ENCODE results near the gene IMMP2L. TPM values are rescaled to one million over a fixed set of nuclear protein-coding genes. Genes with fewer than 3 reads are reported as not detected.

Gene IMMP2L
- total RNA-seq, 4 donors from 2014 or later: 2.6 to 69.1 (median 34.7) TPM

DNA sequence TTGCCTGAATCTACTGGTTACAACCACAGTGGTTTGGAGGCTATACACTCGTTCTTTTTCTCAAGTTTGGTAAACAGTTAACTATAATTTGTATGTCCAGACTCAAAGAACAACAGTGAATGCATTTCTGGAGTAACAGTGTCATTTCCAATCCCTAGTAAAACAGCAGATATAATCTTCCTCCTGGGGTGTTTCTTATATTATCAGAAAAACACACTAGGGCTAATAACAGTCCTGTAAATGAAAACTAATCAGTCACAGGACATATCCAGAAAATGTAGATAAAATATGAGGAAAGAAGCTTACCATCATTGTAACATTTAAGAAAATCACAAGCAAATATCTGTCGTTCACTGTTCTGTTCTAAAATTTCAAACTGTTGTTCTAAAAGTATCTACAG lies 388.8 kb downstream of the IMMP2L start:
- Histone ChIP-seq H3K4me1 (no peaks in the 10 kb centered on the region), H3K9me3 (no peaks in the 10 kb centered on the region), H3K36me3 (no peaks in the 10 kb centered on the region), H3K27me3 (no peaks in the 10 kb centered on the region), H3K4me3 (no peak overlapping the region), H3K27ac (no peak overlapping the region)
- no peak for TF ChIP-seq POLR2A (IDR thresholded peaks at IDR 0.05)
- TF ChIP-seq, protein P1, sequence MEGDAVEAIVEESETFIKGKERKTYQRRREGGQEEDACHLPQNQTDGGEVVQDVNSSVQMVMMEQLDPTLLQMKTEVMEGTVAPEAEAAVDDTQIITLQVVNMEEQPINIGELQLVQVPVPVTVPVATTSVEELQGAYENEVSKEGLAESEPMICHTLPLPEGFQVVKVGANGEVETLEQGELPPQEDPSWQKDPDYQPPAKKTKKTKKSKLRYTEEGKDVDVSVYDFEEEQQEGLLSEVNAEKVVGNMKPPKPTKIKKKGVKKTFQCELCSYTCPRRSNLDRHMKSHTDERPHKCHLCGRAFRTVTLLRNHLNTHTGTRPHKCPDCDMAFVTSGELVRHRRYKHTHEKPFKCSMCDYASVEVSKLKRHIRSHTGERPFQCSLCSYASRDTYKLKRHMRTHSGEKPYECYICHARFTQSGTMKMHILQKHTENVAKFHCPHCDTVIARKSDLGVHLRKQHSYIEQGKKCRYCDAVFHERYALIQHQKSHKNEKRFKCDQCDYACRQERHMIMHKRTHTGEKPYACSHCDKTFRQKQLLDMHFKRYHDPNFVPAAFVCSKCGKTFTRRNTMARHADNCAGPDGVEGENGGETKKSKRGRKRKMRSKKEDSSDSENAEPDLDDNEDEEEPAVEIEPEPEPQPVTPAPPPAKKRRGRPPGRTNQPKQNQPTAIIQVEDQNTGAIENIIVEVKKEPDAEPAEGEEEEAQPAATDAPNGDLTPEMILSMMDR (IDR thresholded peaks at IDR 0.05): no peak
- intact Hi-C loops (cut with DNase I; ENCODE audit: low total_unique reads): no loop called here
- no peak for DNase-seq

DNA sequence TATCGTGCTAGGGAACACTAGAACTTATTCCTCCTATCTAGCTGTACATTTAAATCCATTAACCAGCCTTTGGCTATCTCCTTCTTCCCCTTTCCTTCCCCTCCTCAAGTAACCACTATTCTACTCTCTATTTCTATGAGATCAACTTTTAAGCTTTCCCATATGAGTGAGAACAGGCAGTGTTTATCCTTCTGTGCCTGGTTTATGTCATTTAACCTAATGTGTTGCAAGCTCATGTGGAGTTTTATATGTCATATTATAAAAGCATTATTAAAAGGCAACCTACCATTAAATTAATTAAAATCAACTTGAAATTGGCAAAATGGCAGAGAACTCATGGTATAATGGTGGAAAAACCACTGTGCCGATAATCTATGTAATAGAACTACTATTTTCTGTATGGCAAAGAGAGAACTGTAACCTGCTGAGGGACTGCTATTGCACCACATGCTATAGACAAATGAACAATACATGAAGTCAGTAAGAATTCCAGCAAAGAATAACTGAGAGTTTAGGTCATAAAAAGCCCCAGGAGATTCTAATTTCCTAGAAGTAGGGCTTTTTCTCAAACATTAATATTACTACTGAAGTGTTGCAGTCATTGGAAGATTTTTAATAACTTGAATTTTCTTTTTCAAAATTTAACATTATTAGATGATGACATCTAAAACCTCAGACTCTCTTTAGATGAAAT lies 389.6 kb downstream of the IMMP2L start:
- no peak for DNase-seq
- Histone ChIP-seq H3K27me3 (no peaks in the 10 kb centered on the region), H3K27ac (no peak overlapping the region), H3K4me1 (no peaks in the 10 kb centered on the region), H3K9me3 (no peaks in the 10 kb centered on the region), H3K36me3 (no peaks in the 10 kb centered on the region), H3K4me3 (no peak overlapping the region)
- TF ChIP-seq, protein P1 (IDR thresholded peaks at IDR 0.05): no peak
- no peak for TF ChIP-seq POLR2A (IDR thresholded peaks at IDR 0.05)
- intact Hi-C loops (cut with DNase I; ENCODE audit: low total_unique reads): no loop called here

DNA sequence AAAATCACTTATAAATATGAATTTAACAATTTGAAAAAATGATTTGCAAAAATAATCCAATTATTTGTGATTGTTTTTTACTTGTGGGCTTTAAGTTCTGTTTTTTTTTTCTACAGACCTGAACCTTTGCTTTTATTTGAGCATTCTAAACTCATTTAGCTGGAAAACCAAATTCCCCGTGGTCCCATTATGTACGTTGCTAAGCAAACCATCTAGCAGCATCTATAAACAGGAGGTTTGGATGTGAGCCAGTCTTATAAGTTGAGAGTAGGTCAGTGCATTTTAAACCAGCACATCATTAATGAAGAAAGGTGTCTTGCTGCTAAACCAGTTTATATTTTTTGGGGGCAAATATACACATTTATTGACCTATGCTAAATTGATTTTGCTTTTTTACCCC lies 394.1 kb downstream of the IMMP2L start:
- TF ChIP-seq POLR2A (IDR thresholded peaks at IDR 0.05): no peak
- TF ChIP-seq, protein P1 (IDR thresholded peaks at IDR 0.05): no peak
- Histone ChIP-seq H3K4me3 (no peak overlapping the region), H3K27me3 (no peaks in the 10 kb centered on the region), H3K9me3 (no peaks in the 10 kb centered on the region), H3K27ac (no peak overlapping the region), H3K36me3 (no peaks in the 10 kb centered on the region), H3K4me1 (no peaks in the 10 kb centered on the region)
- no peak for DNase-seq
- intact Hi-C loops (cut with DNase I; ENCODE audit: low total_unique reads): no loop called here

DNA sequence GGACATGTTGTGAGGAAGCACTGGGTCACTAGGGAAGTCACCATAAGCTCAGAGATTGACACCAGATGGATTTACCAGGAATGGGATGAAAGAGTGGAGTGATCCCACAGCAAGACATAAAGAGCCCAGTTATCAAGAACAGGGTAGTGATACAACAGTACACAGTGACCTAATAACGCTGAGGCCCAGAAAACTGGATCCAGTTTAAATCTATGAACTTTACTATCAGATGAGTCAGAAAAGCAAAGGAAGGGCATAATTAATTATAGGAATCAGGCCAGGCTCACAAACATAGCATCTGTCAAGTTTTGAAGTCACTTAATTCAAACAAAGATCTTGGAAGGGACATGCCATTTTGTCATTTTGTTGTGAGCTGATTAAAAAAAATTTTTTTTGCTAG lies 397.9 kb downstream of the IMMP2L start:
- Histone ChIP-seq H3K27me3 (no peaks in the 10 kb centered on the region), H3K27ac (no peak overlapping the region), H3K9me3 (no peaks in the 10 kb centered on the region), H3K4me1 (no peaks in the 10 kb centered on the region), H3K4me3 (no peak overlapping the region), H3K36me3 (no peaks in the 10 kb centered on the region)
- TF ChIP-seq POLR2A (IDR thresholded peaks at IDR 0.05): no peak
- TF ChIP-seq, protein P1 (IDR thresholded peaks at IDR 0.05): no peak
- no peak for DNase-seq
- intact Hi-C loops (cut with DNase I; ENCODE audit: low total_unique reads): no loop called here

DNA sequence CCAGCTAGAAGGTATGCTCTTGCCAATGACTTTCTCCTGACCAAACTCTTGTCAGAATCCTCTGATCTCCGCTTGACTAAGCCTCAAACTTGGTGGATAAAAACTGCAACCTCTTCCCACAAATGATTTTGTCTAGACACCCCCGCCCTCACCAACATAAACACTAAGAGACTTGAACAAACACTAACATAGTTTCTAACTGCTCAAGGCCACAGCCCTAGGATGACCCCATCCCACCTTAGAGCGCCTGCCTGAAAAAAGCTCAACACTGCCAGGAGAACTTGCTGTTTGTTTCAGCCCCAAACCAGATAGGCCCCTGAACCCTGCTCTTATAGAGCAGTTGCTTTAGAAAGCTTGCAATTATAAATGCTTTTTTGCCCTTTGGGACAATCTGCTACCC lies 399.6 kb downstream of the IMMP2L start:
- Histone ChIP-seq H3K27me3 (no peaks in the 10 kb centered on the region), H3K4me3 (no peak overlapping the region), H3K27ac (no peak overlapping the region), H3K4me1 (no peaks in the 10 kb centered on the region), H3K36me3 (no peaks in the 10 kb centered on the region), H3K9me3 (no peaks in the 10 kb centered on the region)
- intact Hi-C loops (cut with DNase I; ENCODE audit: low total_unique reads): no loop called here
- DNase-seq: no peak
- TF ChIP-seq, protein P1 (IDR thresholded peaks at IDR 0.05): no peak
- TF ChIP-seq POLR2A (IDR thresholded peaks at IDR 0.05): no peak

Measured in uterus (tissue), 4 donors.